Measurements from ENCODE around the gene OR52M1.

The OR52M1 gene, protein sequence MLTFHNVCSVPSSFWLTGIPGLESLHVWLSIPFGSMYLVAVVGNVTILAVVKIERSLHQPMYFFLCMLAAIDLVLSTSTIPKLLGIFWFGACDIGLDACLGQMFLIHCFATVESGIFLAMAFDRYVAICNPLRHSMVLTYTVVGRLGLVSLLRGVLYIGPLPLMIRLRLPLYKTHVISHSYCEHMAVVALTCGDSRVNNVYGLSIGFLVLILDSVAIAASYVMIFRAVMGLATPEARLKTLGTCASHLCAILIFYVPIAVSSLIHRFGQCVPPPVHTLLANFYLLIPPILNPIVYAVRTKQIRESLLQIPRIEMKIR

DNA sequence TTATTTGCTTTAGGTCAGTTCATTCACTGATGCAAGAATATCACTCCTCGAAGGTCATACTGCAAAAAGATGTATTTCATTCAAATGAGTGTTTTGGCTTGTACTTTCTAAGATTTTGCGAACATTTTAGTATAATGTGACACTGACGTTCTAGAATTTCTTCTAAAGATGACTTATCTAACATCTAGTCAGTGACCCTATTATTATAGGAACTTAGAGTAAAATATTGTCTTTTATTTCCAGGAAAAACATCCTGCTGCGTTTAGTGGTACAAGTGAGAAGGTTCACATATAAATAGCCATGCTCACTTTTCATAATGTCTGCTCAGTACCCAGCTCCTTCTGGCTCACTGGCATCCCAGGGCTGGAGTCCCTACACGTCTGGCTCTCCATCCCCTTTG is at the start of gene OR52M1:
Gene OR52M1 (plus strand): TSS at position 301 of the 400 bp plus-strand sequence. CDS start 0 bp downstream, at position 301.
- Histone ChIP-seq H3K4me1 (ENCODE audit: low read length) (no peaks in the 10 kb centered on the region), H3K4me2 (ENCODE audit: low read depth, low read length) (no peak within 1 kb of the TSS), H4K20me1 (ENCODE audit: insufficient read depth, low read length) (no peaks in the 10 kb centered on the region), H3K27ac (ENCODE audit: low read length) (no peak within 1 kb of the TSS), H3K9me2 (replicated peaks; ENCODE audit: insufficient read depth, low read length) (no peaks in the 10 kb centered on the region), H3K9ac (ENCODE audit: low read length) (no peak within 1 kb of the TSS), H3K9me3 (replicated peaks; ENCODE audit: insufficient read depth, low read length) (no peaks in the 10 kb centered on the region), H3K36me3 (replicated peaks; ENCODE audit: insufficient read depth, low read length) (no peaks in the 10 kb centered on the region), H3K4me3 (ENCODE audit: low read length) (no peak within 1 kb of the TSS), H3K79me2 (ENCODE audit: low read length) (no peaks in the 10 kb centered on the region), H2AFZ (ENCODE audit: low read length) (no peak within 1 kb of the TSS), H3K27me3 (replicated peaks; ENCODE audit: insufficient read depth, low read length) (no peaks in the 10 kb centered on the region), H3F3A (ENCODE audit: insufficient read depth, low read length) (no peaks in the 10 kb centered on the region)
- no peak for TF ChIP-seq CTCF (IDR thresholded peaks at IDR 0.05; ENCODE audit: low read length)
- no peak for TF ChIP-seq EZH2phosphoT487 (IDR thresholded peaks at IDR 0.05; ENCODE audit: low read length)
- TF ChIP-seq EZH2 (optimal IDR thresholded peaks at IDR 0.05; ENCODE audit: low read depth, low read length), result no peak
- DNase-seq, result no peak

DNA sequence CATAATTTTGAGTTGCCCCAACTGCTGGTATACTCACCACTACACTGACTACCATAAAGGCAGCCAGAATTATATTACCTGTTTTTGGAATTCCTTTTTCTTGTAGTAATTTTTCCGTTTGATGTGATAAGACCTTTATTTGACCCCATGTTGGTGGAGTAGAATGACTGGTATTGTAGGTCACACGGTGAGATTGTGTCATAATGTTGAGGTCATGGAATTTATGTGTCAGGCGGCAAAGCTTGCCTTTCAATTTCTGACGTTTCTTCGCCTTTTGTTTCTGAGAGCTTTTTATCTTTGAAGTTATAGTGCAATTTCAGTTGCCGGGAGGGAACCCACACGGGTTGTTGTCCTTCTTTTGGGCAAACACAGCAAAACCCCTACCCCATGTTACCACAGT is 49.5 kb upstream of the OR52M1 start:
- no peak for DNase-seq
- TF ChIP-seq EZH2phosphoT487 (IDR thresholded peaks at IDR 0.05; ENCODE audit: low read length) (no peak), EZH2 (optimal IDR thresholded peaks at IDR 0.05; ENCODE audit: low read depth, low read length) (no peak), CTCF (IDR thresholded peaks at IDR 0.05; ENCODE audit: low read length) (no peak)
- no peaks in the 10 kb centered on the region for H3K9me3 ChIP-seq (replicated peaks; ENCODE audit: insufficient read depth, low read length)
- H3K27ac ChIP-seq (ENCODE audit: low read length), result no peak overlapping the region
- 0 out of 2 replicates have a peak, but pooled peaks cover 6% of the 10 kb centered on the region for H3K4me1 ChIP-seq (ENCODE audit: low read length)
- H3K36me3 ChIP-seq (replicated peaks; ENCODE audit: insufficient read depth, low read length), result no peaks in the 10 kb centered on the region
- H3K9me2 ChIP-seq (replicated peaks; ENCODE audit: insufficient read depth, low read length), result no peaks in the 10 kb centered on the region
- no peak overlapping the region for H2AFZ ChIP-seq (ENCODE audit: low read length)
- no peaks in the 10 kb centered on the region for H4K20me1 ChIP-seq (ENCODE audit: insufficient read depth, low read length)
- H3K4me3 ChIP-seq (ENCODE audit: low read length), result no peak overlapping the region
- no peak overlapping the region for H3K4me2 ChIP-seq (ENCODE audit: low read depth, low read length)
- no peak overlapping the region for H3K9ac ChIP-seq (ENCODE audit: low read length)
- 0 out of 2 replicates have a peak, but pooled peaks cover 6% of the 10 kb centered on the region for H3K27me3 ChIP-seq (replicated peaks; ENCODE audit: insufficient read depth, low read length)
- H3F3A ChIP-seq (ENCODE audit: insufficient read depth, low read length), result peaks cover 10% of the 10 kb centered on the region; the same call in 1 of the 2 replicates
- H3K79me2 ChIP-seq (ENCODE audit: low read length), result no peaks in the 10 kb centered on the region

- H3K27me3 ChIP-seq (replicated peaks; ENCODE audit: insufficient read depth, low read length), result 0 out of 2 replicates have a peak, but pooled peaks cover 6% of the 10 kb centered on the region
- H2AFZ ChIP-seq (ENCODE audit: low read length), result no peak overlapping the region
- no peaks in the 10 kb centered on the region for H4K20me1 ChIP-seq (ENCODE audit: insufficient read depth, low read length)
- TF ChIP-seq EZH2phosphoT487 (IDR thresholded peaks at IDR 0.05; ENCODE audit: low read length) (no peak), CTCF (IDR thresholded peaks at IDR 0.05; ENCODE audit: low read length) (no peak)
- H3K4me1 ChIP-seq (ENCODE audit: low read length), result 0 out of 2 replicates have a peak, but pooled peaks cover 6% of the 10 kb centered on the region
- no peaks in the 10 kb centered on the region for H3K9me2 ChIP-seq (replicated peaks; ENCODE audit: insufficient read depth, low read length)
- H3K27ac ChIP-seq (ENCODE audit: low read length), result no peak overlapping the region
- H3F3A ChIP-seq (ENCODE audit: insufficient read depth, low read length), result peaks cover 10% of the 10 kb centered on the region; the same call in 1 of the 2 replicates
- H3K79me2 ChIP-seq (ENCODE audit: low read length), result no peaks in the 10 kb centered on the region
- no peak overlapping the region for H3K4me2 ChIP-seq (ENCODE audit: low read depth, low read length)
- DNase-seq, result no peak
- H3K4me3 ChIP-seq (ENCODE audit: low read length), result no peak overlapping the region
- no peaks in the 10 kb centered on the region for H3K36me3 ChIP-seq (replicated peaks; ENCODE audit: insufficient read depth, low read length)
- no peaks in the 10 kb centered on the region for H3K9me3 ChIP-seq (replicated peaks; ENCODE audit: insufficient read depth, low read length)
- H3K9ac ChIP-seq (ENCODE audit: low read length), result no peak overlapping the region
Observed at GRCh38 chr11:4495986-4496385, 49.0 kb upstream of the OR52M1 start.

Data from MM.1S (cell line).